Nephron progenitor cell (in vitro differentiated cells): Measurements from ENCODE around the gene ITGB6.
"Not testable (repeated sequence)": the region's sequence is repeated elsewhere in the genome, so short reads cannot be mapped to it uniquely, and the experiment has no call there.

Experiments
- DNase-seq: peaks from one replicate; pipeline ENCODE4 v3.0.0; 2021
- H3K27ac Mint-ChIP-seq: 2 replicates; pipeline ENCODE4 v1.8.0; 2021; ENCODE audit warnings: mild to moderate bottlenecking, moderate library complexity, mixed read lengths
- H3K27me3 Mint-ChIP-seq: 2 replicates; pipeline ENCODE4 v1.8.0; 2021; ENCODE audit warnings: mild to moderate bottlenecking, low read depth, mixed read lengths; ENCODE audit not compliant: poor library complexity
- H3K36me3 Mint-ChIP-seq: 2 replicates; pipeline ENCODE4 v1.8.0; 2021; ENCODE audit warnings: low read depth, mixed read lengths
- H3K4me1 Mint-ChIP-seq: 2 replicates; pipeline ENCODE4 v1.8.0; 2021; ENCODE audit warnings: mixed read lengths
- H3K4me3 Mint-ChIP-seq: 2 replicates; pipeline ENCODE4 v1.8.0; 2021; ENCODE audit warnings: mild to moderate bottlenecking, moderate library complexity, mixed read lengths
- H3K9me3 Mint-ChIP-seq: 2 replicates; pipeline ENCODE4 v1.8.0; 2021; ENCODE audit warnings: mild to moderate bottlenecking, moderate library complexity, mixed read lengths
- TF ChIP-seq, protein P1 (sequence below): fragments of 200-600 bp; sonication (generic); IDR thresholded peaks from 2 replicates; pipeline ENCODE4 v1.5.0; 2021; ENCODE audit warnings: antibody characterized with exemption

ITGB6 gene

DNA sequence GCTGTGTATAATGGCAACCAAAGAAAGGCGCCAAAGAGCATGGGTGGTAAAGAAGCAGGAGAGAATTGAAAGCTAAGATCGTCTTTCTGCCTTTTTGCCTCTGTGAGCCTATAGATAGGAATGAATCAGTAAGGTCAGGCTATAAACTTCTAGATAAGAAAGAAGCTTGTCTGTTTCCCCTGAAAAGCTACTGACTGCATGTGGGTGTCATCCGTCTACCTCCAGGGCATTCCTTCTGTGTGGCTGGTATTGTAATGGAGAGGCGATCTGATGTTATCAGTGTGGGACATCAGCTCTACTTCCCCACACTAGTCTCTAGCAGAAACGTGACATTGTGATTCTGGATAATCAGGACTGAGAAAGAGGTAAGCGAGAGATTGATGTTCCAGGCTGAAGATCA is 74.2 kb downstream of the ITGB6 start:
- Mint-ChIP-seq H3K36me3 (no peaks in the 10 kb centered on the region), H3K27ac (no peak overlapping the region), H3K4me1 (peaks cover 6% of the 10 kb centered on the region), H3K4me3 (no peak overlapping the region), H3K27me3 (no peaks in the 10 kb centered on the region), H3K9me3 (no peaks in the 10 kb centered on the region)
- TF ChIP-seq, protein P1, sequence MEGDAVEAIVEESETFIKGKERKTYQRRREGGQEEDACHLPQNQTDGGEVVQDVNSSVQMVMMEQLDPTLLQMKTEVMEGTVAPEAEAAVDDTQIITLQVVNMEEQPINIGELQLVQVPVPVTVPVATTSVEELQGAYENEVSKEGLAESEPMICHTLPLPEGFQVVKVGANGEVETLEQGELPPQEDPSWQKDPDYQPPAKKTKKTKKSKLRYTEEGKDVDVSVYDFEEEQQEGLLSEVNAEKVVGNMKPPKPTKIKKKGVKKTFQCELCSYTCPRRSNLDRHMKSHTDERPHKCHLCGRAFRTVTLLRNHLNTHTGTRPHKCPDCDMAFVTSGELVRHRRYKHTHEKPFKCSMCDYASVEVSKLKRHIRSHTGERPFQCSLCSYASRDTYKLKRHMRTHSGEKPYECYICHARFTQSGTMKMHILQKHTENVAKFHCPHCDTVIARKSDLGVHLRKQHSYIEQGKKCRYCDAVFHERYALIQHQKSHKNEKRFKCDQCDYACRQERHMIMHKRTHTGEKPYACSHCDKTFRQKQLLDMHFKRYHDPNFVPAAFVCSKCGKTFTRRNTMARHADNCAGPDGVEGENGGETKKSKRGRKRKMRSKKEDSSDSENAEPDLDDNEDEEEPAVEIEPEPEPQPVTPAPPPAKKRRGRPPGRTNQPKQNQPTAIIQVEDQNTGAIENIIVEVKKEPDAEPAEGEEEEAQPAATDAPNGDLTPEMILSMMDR, result no peak
- no peak for DNase-seq

DNA sequence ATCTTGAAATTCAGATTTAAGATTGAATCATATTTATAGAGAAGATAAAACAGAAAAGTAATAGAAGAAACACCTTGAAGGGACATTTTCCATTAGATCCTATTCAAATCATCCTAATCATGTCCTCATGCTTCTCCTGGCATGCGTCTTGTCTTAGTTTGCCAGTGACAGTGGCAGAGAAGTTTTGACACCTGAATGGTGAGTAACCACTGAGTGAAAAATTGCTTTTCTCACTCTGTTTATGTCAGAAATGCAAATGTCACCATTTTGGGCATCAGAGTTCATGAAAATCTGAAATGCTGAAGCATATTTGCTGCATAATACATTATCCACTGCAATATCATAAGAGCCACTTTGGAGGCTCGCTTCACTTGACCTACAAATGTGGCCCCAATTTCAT is 74.7 kb downstream of the ITGB6 start:
- TF ChIP-seq, protein P1, result no peak
- Mint-ChIP-seq H3K36me3 (no peaks in the 10 kb centered on the region), H3K4me3 (no peak overlapping the region), H3K9me3 (no peaks in the 10 kb centered on the region), H3K27ac (no peak overlapping the region), H3K4me1 (peaks cover 6% of the 10 kb centered on the region), H3K27me3 (no peaks in the 10 kb centered on the region)
- DNase-seq, result no peak

DNA sequence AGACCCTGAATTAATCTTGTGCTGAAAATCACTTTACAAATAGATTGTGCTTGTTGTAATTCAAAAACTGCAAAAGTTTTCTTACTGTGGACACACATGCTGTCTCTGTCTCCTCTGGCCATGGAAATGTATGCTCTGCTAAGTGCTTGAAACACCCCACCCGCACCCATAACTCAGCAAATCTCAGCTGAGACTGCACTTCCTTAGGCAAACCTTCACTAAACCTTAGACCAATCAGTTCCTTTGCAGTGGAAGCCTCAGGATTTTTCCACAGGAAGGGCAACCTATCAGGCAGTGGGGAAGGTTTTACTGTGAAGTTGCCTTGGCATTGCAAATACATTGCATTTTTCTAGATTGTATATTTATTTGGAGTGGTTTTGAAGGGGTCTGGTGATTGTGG is 75.5 kb downstream of the ITGB6 start:
- H3K4me1 Mint-ChIP-seq, result peaks cover 6% of the 10 kb centered on the region
- no peaks in the 10 kb centered on the region for H3K27me3 Mint-ChIP-seq
- TF ChIP-seq, protein P1, result no peak

DNA sequence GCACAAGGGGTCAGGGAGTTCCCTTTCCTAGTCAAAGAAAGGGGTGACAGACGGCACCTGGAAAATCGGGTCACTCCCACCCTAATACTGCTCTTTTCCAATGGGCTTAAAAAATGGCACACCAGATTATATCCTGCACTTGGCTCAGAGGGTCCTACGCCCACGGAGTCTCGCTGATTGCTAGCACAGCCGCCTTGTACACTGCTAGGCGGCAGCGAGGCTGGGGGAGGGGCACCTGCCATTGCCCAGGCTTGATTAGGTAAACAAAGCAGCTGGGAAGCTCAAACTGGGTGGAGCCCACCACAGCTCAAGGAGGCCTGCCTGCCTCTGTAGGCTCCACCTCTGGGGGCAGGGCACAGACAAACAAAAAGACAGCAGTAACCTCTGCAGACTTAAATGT is 85.4 kb downstream of the ITGB6 start:
- H3K36me3 Mint-ChIP-seq, H3K27ac Mint-ChIP-seq, H3K27me3 Mint-ChIP-seq, H3K4me3 Mint-ChIP-seq, DNase-seq, H3K4me1 Mint-ChIP-seq: not testable (repeated sequence)
- peaks cover 21% of the 10 kb centered on the region for H3K9me3 Mint-ChIP-seq

More for the DNA sequence above, 75.5 kb downstream of the ITGB6 start:
- H3K27ac Mint-ChIP-seq, result no peak overlapping the region
- H3K36me3 Mint-ChIP-seq, result no peaks in the 10 kb centered on the region
- DNase-seq, result no peak
- no peak overlapping the region for H3K4me3 Mint-ChIP-seq
- H3K9me3 Mint-ChIP-seq, result no peaks in the 10 kb centered on the region

DNA sequence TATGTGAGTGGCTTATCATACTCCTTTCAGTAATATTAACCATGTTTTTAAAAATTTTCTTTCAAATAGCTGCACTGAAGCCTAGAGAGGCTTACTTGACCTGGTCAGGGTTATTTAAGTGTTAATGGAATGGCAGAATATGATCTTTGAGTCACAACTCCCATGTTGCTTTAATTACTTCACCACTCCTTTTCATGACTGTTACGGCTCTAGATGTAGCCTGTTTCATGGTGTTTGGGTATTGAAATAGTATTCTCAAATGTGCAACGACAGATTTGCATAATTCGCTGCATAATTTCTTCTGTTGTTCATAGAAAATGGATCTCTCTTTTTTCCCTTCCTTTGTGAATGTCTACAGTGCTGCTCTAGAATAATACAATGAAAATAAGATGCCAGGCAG is 86.1 kb downstream of the ITGB6 start:
- Mint-ChIP-seq H3K36me3 (peaks cover 10% of the 10 kb centered on the region), H3K9me3 (peaks cover 21% of the 10 kb centered on the region), H3K4me3 (no peak overlapping the region), H3K27me3 (no peaks in the 10 kb centered on the region), H3K4me1 (peaks cover 7% of the 10 kb centered on the region), H3K27ac (no peak overlapping the region)
- DNase-seq, result no peak
- TF ChIP-seq, protein P1, result no peak

DNA sequence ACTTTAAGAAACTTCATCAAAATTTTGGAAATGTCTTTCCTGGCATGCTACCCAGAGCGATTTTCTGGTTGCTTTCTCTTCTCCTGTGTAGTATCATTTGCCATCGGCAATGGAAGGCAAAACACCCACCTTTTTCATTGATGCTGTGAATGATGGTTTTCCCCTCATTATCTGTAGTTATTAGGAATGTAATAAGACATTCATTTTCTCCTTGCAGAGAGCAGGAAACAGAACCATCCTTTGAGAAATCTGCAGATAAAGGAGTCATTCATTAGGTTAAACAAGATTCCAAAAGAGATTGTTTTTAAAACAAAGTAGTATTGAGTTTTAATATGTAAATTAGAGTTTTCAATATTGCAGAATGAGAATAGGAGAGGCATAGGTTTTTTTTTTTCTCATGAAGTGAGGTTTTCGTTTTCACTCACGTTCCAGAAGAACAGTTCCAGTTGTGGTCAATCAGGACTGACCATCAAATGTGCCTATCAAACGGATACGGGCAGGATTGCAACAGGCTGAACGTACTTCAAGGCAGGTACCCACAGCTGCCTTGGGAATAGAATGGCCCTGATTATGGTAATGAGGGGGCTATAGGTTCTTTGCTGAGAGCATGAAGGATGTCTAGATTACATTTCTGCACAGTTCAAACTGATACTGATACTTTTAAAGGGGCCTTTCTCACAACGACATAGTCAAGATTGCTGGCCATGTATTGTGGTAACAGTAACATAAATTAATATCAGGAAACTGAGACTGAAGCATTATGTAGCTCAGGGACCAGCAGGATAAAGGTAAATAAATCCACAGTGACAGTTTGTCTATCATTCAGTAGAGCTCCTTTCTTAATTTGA is 87.9 kb downstream of the ITGB6 start:
- Mint-ChIP-seq H3K36me3 (peaks cover 10% of the 10 kb centered on the region), H3K4me3 (no peak overlapping the region), H3K27ac (no peak overlapping the region), H3K9me3 (peaks cover 16% of the 10 kb centered on the region), H3K27me3 (no peaks in the 10 kb centered on the region), H3K4me1 (peaks cover 14% of the 10 kb centered on the region)
- TF ChIP-seq, protein P1, result no peak
- DNase-seq, result no peak
